K562 (cell line): ENCODE measurements around the gene SGSH. TPM values are rescaled to one million over a fixed set of nuclear protein-coding genes. Genes with fewer than 3 reads are reported as not detected.

ENCODE experiments used
- ARID1B ChIP-seq: fragments of 450-650 bp; IDR thresholded peaks from 2 replicates; pipeline ENCODE4 v1.6.1; 2016; ENCODE audit warnings: antibody characterized with exemption, mild to moderate bottlenecking, inconsistent platforms
- BHLHE40 ChIP-seq: IDR thresholded peaks from 2 replicates; pipeline ENCODE4 v1.6.1; 2011; ENCODE audit warnings: low read length, improper control_type of control experiment
- BRD4 ChIP-seq: fragments of 200-600 bp; sonication (generic); IDR thresholded peaks from 2 replicates; pipeline ENCODE4 v1.6.1; 2017; ENCODE audit warnings: inconsistent platforms
- CHD4 ChIP-seq: fragments of 200-600 bp; sonication (generic); IDR thresholded peaks from 3 replicates; pipeline ENCODE4 v1.6.1; 2012; ENCODE audit warnings: low read depth, mild to moderate bottlenecking, mixed read lengths, low read length, inconsistent platforms; ENCODE audit not compliant: insufficient read depth, insufficient replicate concordance, poor library complexity, severe bottlenecking
- DPF2 ChIP-seq: fragments of 450-650 bp; IDR thresholded peaks from 2 replicates; pipeline ENCODE4 v1.6.1; 2016
- ETV1 ChIP-seq: fragments of 450-650 bp; conservative IDR thresholded peaks from 2 replicates; pipeline ENCODE4 v1.6.1; 2016; ENCODE audit warnings: missing genetic modification characterization, control low read depth, low read depth, missing compliant biosample characterization
- FOSL1 ChIP-seq: fragments of 200-800 bp; sonication (Bioruptor generic); conservative IDR thresholded peaks from 2 replicates; pipeline ENCODE4 v1.6.1; 2016; ENCODE audit warnings: missing genetic modification characterization, missing compliant biosample characterization
- FOXK2 ChIP-seq, 2 experiments: fragments of 450-650 bp; IDR thresholded peaks in 1 of 2; conservative IDR thresholded peaks in 1 of 2; 2 replicates each; pipeline ENCODE4 v1.6.1; 2016; ENCODE audit warnings: low read depth in 2 of 2, mild to moderate bottlenecking in 1 of 2
- HDAC1 ChIP-seq, 2 experiments: fragments of 450-650 bp; IDR thresholded peaks; 2 replicates each; pipeline ENCODE4 v1.6.1; 2016 to 2017; ENCODE audit warnings: inconsistent platforms in 1 of 2, mild to moderate bottlenecking in 1 of 2, moderate library complexity in 1 of 2
- HDGF ChIP-seq: fragments of 450-650 bp; IDR thresholded peaks from 2 replicates; pipeline ENCODE4 v1.6.1; 2016
- MCM5 ChIP-seq: fragments of 450-650 bp; IDR thresholded peaks from 2 replicates; pipeline ENCODE4 v1.6.1; 2016; ENCODE audit warnings: low read depth
- NFRKB ChIP-seq: fragments of 450-650 bp; IDR thresholded peaks from 2 replicates; pipeline ENCODE4 v1.6.1; 2016; ENCODE audit warnings: low read depth
- NRF1 ChIP-seq, 2 experiments: fragments of 450-650 bp; IDR thresholded peaks in 1 of 2; conservative IDR thresholded peaks in 1 of 2; 2 replicates each; pipeline ENCODE4 v1.6.1; 2014; ENCODE audit warnings: mild to moderate bottlenecking in 2 of 2
- PCBP1 ChIP-seq: fragments of 200-400 bp; formaldehyde crosslinking; IDR thresholded peaks from 2 replicates; pipeline ENCODE4 v1.6.1; 2018; ENCODE audit warnings: mild to moderate bottlenecking, low read depth, low read length; ENCODE audit not compliant: poor library complexity, severe bottlenecking
- POLR2A ChIP-seq: fragments of 450-650 bp; conservative IDR thresholded peaks from 2 replicates; pipeline ENCODE4 v1.6.1; 2016
- SIN3B ChIP-seq: fragments of 450-650 bp; IDR thresholded peaks from 2 replicates; pipeline ENCODE4 v1.6.1; 2017; ENCODE audit warnings: low read depth, mild to moderate bottlenecking, moderate library complexity
- TEAD4 ChIP-seq, 2 experiments: sonication (generic) in 1 of 2; formaldehyde crosslinking in 1 of 2; IDR thresholded peaks; 2 replicates each; pipeline versions ENCODE4 v1.6.1 to v1.8.0; 2012 to 2022; ENCODE audit warnings: borderline replicate concordance in 1 of 2, inconsistent platforms in 1 of 2, low read length in 1 of 2, mild to moderate bottlenecking in 1 of 2, missing genetic modification reagents in 1 of 2
- ZKSCAN1 ChIP-seq: fragments of 150-350 bp; IDR thresholded peaks from 2 replicates; pipeline ENCODE4 v1.6.1; 2016; ENCODE audit warnings: low read depth, low read length
- polyA plus RNA-seq, 8 experiments: library from polyadenylated mRNA; depleted of rRNA in 4 of 8; stranded (reverse) in 5 of 8; unstranded in 3 of 8; fragments of >200 nt; fragmentation: Nextera tagmentation in 2 of 8; fragmentation: Illumina TruSeq in 1 of 8; extraction: Ambion mirVana in 2 of 8; extraction: Trizol in 1 of 8; gene quantifications; 2 replicates each; pipeline versions ENCODE4 v1.2.1 to v1.2.3, GENCODE V29; 2011 to 2014; ENCODE audit warnings: inconsistent platforms in 1 of 8, missing spikeins in 1 of 8
- total RNA-seq, 7 experiments: library from RNA; depleted of rRNA in 6 of 7; stranded (reverse); fragments of >200 nt in 6 of 7; fragmentation: Illumina TruSeq in 2 of 7; extraction: Trizol in 2 of 7; gene quantifications; 2 replicates each; pipeline versions ENCODE4 v1.2.1 to v1.2.3, GENCODE V29; 2011 to 2021; ENCODE audit warnings: low replicate concordance in 1 of 7
- TF ChIP-seq, protein P1 (sequence below), 2 experiments: fragments of 450-650 bp; IDR thresholded peaks; 2 replicates each; pipeline ENCODE4 v1.6.1; 2018; ENCODE audit warnings: mild to moderate bottlenecking in 2 of 2, low read depth in 1 of 2; ENCODE audit not compliant: partially characterized antibody in 2 of 2
- TF ChIP-seq, protein P2 (sequence below): sonication (generic); formaldehyde crosslinking; IDR thresholded peaks from 2 replicates; pipeline ENCODE4 v1.9.0; 2022; ENCODE audit warnings: mild to moderate bottlenecking, missing genetic modification reagents
- TF ChIP-seq, protein P3 (sequence below), 2 experiments: IDR thresholded peaks; 2 replicates each; pipeline ENCODE4 v1.6.1; 2012; ENCODE audit warnings: improper control_type of control experiment in 2 of 2, low read depth in 2 of 2, low read length in 2 of 2, borderline replicate concordance in 1 of 2

Gene SGSH
- total and polyA plus RNA-seq, 9 of the 15 experiments (the other 6 are each of a cell fraction or from before 2014, with no cell fraction given) = 0.25 to 15.7 (median 4.9) TPM

DNA sequence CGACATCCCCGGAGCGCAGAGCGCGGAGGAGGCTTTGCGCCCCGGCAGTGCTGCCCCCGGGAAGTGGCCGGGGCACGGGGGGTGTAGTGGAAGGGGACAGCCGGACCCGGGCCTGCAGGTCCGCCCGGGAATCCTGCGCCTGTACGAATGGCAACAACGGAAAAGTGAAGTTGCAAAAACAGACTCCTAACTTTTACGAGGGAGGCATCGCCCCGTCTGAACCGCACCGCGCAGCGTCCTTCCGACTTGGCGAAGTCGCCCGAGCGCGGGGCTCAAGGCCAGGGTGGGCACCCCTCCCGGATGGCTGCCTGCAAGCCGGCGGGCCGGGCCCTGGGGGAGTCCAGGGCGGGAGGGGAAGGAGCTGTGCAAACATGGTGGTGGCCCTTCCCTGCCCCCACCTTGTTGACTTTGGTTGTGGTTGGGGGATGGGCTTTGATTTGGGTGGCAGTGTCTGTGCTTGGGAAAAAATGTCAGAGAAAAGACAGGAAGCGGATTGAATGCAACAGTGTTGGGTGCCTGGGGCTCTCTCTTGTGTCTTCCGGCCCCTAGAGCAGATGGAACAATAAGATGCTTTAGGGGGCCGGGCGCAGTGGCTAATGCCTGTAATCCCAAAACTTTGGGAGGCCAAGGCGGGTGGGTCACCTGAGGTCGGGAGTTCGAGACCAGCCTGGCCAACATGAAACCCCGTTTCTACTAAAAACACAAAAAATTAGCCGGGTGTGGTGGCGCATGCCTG lies 41.2 kb upstream of the SGSH start (continued):
- TF ChIP-seq BRD4 (peak; percentile 66; the same call in 1 of the 2 replicates), CHD4 (no peak), HDAC1 (IDR thresholded peaks at IDR 0.05) (0 out of 4 replicates have a peak, but pooled peaks of 1 of the 2 experiments have one; percentile 41), PCBP1 (peak; percentile 9), POLR2A (peak; percentile 41), SIN3B (no peak), NRF1 (conservative IDR thresholded peaks at IDR 0.05 in 1 of 2, IDR thresholded peaks at IDR 0.05 in 1 of 2) (0 out of 4 replicates have a peak, but pooled peaks of 1 of the 2 experiments have one; percentile 9), MCM5 (no peak), DPF2 (0 out of 2 replicates have a peak, but pooled peaks have one; percentile 34), ETV1 (peak; percentile 39; the same call in 1 of the 2 replicates), HDGF (no peak), NFRKB (0 out of 2 replicates have a peak, but pooled peaks have one; percentile 68), TEAD4 (IDR thresholded peaks at IDR 0.05; ENCODE audit: low read length) (peak; percentile 16; the same call in 1 of the 2 replicates), TEAD4 (CRISPR knock-in tag; IDR thresholded peaks at IDR 0.05; ENCODE audit: borderline replicate concordance) (no peak), FOXK2 (conservative IDR thresholded peaks at IDR 0.05 in 1 of 2, IDR thresholded peaks at IDR 0.05 in 1 of 2; ENCODE audit: low read depth in 2 of 2) (peak; percentile 60 to 77), ZKSCAN1 (0 out of 2 replicates have a peak, but pooled peaks have one; percentile 4), BHLHE40 (no peak; the same call in 1 of the 2 replicates), ARID1B (0 out of 2 replicates have a peak, but pooled peaks have one; percentile 22), FOSL1 (tag) (no peak)
- TF ChIP-seq, protein P1, sequence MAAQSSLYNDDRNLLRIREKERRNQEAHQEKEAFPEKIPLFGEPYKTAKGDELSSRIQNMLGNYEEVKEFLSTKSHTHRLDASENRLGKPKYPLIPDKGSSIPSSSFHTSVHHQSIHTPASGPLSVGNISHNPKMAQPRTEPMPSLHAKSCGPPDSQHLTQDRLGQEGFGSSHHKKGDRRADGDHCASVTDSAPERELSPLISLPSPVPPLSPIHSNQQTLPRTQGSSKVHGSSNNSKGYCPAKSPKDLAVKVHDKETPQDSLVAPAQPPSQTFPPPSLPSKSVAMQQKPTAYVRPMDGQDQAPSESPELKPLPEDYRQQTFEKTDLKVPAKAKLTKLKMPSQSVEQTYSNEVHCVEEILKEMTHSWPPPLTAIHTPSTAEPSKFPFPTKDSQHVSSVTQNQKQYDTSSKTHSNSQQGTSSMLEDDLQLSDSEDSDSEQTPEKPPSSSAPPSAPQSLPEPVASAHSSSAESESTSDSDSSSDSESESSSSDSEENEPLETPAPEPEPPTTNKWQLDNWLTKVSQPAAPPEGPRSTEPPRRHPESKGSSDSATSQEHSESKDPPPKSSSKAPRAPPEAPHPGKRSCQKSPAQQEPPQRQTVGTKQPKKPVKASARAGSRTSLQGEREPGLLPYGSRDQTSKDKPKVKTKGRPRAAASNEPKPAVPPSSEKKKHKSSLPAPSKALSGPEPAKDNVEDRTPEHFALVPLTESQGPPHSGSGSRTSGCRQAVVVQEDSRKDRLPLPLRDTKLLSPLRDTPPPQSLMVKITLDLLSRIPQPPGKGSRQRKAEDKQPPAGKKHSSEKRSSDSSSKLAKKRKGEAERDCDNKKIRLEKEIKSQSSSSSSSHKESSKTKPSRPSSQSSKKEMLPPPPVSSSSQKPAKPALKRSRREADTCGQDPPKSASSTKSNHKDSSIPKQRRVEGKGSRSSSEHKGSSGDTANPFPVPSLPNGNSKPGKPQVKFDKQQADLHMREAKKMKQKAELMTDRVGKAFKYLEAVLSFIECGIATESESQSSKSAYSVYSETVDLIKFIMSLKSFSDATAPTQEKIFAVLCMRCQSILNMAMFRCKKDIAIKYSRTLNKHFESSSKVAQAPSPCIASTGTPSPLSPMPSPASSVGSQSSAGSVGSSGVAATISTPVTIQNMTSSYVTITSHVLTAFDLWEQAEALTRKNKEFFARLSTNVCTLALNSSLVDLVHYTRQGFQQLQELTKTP (IDR thresholded peaks at IDR 0.05; ENCODE audit: low read depth in 1 of 2, partially characterized antibody in 2 of 2) = no peak
- TF ChIP-seq, protein P2, sequence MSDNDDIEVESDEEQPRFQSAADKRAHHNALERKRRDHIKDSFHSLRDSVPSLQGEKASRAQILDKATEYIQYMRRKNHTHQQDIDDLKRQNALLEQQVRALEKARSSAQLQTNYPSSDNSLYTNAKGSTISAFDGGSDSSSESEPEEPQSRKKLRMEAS (CRISPR knock-in tag) = peak; percentile 41; the same call in 1 of the 2 replicates
- TF ChIP-seq, protein P3, sequence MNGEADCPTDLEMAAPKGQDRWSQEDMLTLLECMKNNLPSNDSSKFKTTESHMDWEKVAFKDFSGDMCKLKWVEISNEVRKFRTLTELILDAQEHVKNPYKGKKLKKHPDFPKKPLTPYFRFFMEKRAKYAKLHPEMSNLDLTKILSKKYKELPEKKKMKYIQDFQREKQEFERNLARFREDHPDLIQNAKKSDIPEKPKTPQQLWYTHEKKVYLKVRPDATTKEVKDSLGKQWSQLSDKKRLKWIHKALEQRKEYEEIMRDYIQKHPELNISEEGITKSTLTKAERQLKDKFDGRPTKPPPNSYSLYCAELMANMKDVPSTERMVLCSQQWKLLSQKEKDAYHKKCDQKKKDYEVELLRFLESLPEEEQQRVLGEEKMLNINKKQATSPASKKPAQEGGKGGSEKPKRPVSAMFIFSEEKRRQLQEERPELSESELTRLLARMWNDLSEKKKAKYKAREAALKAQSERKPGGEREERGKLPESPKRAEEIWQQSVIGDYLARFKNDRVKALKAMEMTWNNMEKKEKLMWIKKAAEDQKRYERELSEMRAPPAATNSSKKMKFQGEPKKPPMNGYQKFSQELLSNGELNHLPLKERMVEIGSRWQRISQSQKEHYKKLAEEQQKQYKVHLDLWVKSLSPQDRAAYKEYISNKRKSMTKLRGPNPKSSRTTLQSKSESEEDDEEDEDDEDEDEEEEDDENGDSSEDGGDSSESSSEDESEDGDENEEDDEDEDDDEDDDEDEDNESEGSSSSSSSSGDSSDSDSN (IDR thresholded peaks at IDR 0.05; ENCODE audit: borderline replicate concordance in 1 of 2, low read depth in 2 of 2, low read length in 2 of 2) = peak; percentile 28 to 59; a peak in 1 of 4 replicates
